ENCODE data around the gene RAB32. TPM values are rescaled to one million over a fixed set of nuclear protein-coding genes. Genes with fewer than 3 reads are reported as not detected.

Gene RAB32
- polyA plus RNA-seq, 3 donors from 2014 or later: 6.3 to 31.8 (median 21.5) TPM

GRCh38 chr6:146594495-146594894, 50.9 kb downstream of the RAB32 start:
- H3K27ac Mint-ChIP-seq: no peak overlapping the region
- H3K9me3 Mint-ChIP-seq: peaks cover 0 to 4% (median 0%) of the 10 kb centered on the region in 6 donors
- H3K4me1 Mint-ChIP-seq: peaks cover 3 to 6% of the 10 kb centered on the region in 2 donors
- no peaks in the 10 kb centered on the region for H3K36me3 Mint-ChIP-seq
- no peak overlapping the region for H3K4me3 Mint-ChIP-seq
- H3K27me3 Mint-ChIP-seq (ENCODE audit: low read depth in 3 of 3): peaks cover 0 to 2% (median 0%) of the 10 kb centered on the region in 3 donors
- no peak for DNase-seq

- Mint-ChIP-seq H3K27me3 (ENCODE audit: low read depth in 3 of 3) (peaks cover 0 to 2% (median 0%) of the 10 kb centered on the region in 3 donors), H3K9me3 (peaks cover 0 to 6% (median 4%) of the 10 kb centered on the region in 6 donors), H3K4me1 (peaks cover 3 to 6% of the 10 kb centered on the region in 2 donors), H3K27ac (no peak overlapping the region), H3K36me3 (no peaks in the 10 kb centered on the region), H3K4me3 (no peak overlapping the region)
- DNase-seq: no peak
Measured at GRCh38 chr6:146595972-146596731, 52.5 kb downstream of the RAB32 start.

- Mint-ChIP-seq H3K27ac (no peak within 1 kb of the TSS), H3K27me3 (ENCODE audit: low read depth in 3 of 3) (peaks cover 0 to 3% (median 0%) of the 10 kb centered on the region in 3 donors), H3K4me1 (peaks cover 3 to 6% of the 10 kb centered on the region in 2 donors), H3K9me3 (peaks cover 0 to 13% (median 4%) of the 10 kb centered on the region in 6 donors), H3K36me3 (no peaks in the 10 kb centered on the region), H3K4me3 (peak within 1 kb of the TSS; percentile 15 to 71 (median 47))
- DNase-seq: peak; percentile 3 to 7 (median 5)
Measured at GRCh38 chr6:146598772-146599405, 55.3 kb downstream of the RAB32 start, which contains the start of gene ADGB. Gene ADGB, plus strand, starts transcription at chr6:146598972. Its CDS starts 69 bp downstream, at chr6:146599041.

- no peak overlapping the region for H3K4me3 Mint-ChIP-seq
Measured at GRCh38 chr6:146601352-146601751, 57.7 kb downstream of the RAB32 start.

GRCh38 chr6:146602526-146602925, 58.9 kb downstream of the RAB32 start:
- peaks cover 0 to 14% (median 3%) of the 10 kb centered on the region in 6 donors for H3K9me3 Mint-ChIP-seq
- no peaks in the 10 kb centered on the region for H3K36me3 Mint-ChIP-seq
- H3K27ac Mint-ChIP-seq: no peak overlapping the region
- DNase-seq: no peak
- peaks cover 0 to 4% (median 2%) of the 10 kb centered on the region in 3 donors for H3K27me3 Mint-ChIP-seq (ENCODE audit: low read depth in 3 of 3)
- no peak overlapping the region for H3K4me3 Mint-ChIP-seq
- peaks cover 3 to 6% of the 10 kb centered on the region in 2 donors for H3K4me1 Mint-ChIP-seq

More at GRCh38 chr6:146601352-146601751, 57.7 kb downstream of the RAB32 start:
- peaks cover 0 to 4% (median 2%) of the 10 kb centered on the region in 3 donors for H3K27me3 Mint-ChIP-seq (ENCODE audit: low read depth in 3 of 3)
- no peaks in the 10 kb centered on the region for H3K36me3 Mint-ChIP-seq
- H3K27ac Mint-ChIP-seq: no peak overlapping the region
- H3K9me3 Mint-ChIP-seq: peaks cover 0 to 13% (median 3%) of the 10 kb centered on the region in 6 donors
- peaks cover 3 to 6% of the 10 kb centered on the region in 2 donors for H3K4me1 Mint-ChIP-seq
- no peak for DNase-seq

Other genes with a start within 250 kb of the RAB32 start
- not detected for gene ADGB, start 55.1 kb downstream of the RAB32 start, polyA plus RNA-seq